AG08396 (cell line): Measurements from ENCODE around the gene LDB1.

Source experiments
- DNase-seq: peaks from one replicate; pipeline ENCODE4 v3.0.0; 2012; ENCODE audit warnings: low spot score, mixed read lengths

LDB1 gene

GRCh38 chr10:102120142-102120990, at the start of gene LDB1:
Gene LDB1, minus strand, starts transcription at chr10:102120368. Its CDS starts 258 bp downstream, at chr10:102120110.
- DNase-seq: peak; percentile 84

DNA sequence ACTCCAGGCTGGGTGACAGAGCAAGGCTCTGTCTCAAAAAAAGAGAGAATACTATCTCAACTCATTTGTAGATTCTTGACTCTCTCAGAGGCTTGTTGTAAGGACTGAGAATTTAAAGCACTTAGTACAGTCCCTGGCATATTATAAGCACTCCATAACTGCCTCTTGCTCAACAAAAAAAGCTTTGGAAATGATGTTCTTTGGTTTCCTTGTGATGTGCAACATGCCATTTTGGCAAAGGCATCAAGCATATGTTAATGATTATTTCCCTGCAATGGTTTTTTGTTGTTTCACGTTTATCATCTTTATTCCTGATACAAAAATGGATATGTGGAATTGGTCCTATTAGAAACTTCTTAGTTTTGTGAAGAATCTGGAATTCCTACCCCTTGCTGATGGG, 47.7 kb upstream of the LDB1 start:
- DNase-seq: no peak

GRCh38 chr10:102163342-102163989, 43.3 kb upstream of the LDB1 start:
- no peak for DNase-seq

- DNase-seq: no peak
Measured at GRCh38 chr10:102159831-102160230, 39.7 kb upstream of the LDB1 start.

DNA sequence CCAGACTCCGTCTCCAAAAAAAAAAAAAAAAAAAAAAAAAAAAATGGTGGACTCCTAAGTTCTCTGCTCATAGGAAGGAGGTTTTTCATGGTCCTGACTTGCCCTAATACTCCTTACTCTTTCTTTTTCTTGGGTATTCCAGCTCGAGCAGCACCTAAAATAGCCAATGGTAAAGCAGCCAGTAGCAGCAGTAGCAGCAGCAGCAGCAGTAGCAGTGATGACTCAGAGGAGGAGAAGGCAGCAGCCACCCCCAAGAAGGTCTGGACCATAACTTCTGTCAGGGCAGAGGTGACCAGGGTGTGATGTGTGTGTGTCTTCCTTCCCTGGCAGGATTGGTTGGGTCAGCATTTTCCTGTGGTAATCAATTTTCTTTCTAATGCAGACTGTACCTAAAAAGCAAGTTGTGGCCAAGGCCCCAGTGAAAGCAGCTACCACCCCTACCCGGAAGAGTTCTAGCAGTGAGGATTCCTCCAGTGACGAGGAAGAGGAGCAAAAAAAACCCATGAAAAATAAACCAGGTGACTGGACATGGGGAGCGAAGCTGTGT, 39.0 kb upstream of the LDB1 start:
- peak; percentile 22 for DNase-seq

GRCh38 chr10:102157224-102157623, 37.1 kb upstream of the LDB1 start:
- DNase-seq: no peak

- no peak for DNase-seq
Measured at GRCh38 chr10:102154466-102155116, 34.4 kb upstream of the LDB1 start.

DNA sequence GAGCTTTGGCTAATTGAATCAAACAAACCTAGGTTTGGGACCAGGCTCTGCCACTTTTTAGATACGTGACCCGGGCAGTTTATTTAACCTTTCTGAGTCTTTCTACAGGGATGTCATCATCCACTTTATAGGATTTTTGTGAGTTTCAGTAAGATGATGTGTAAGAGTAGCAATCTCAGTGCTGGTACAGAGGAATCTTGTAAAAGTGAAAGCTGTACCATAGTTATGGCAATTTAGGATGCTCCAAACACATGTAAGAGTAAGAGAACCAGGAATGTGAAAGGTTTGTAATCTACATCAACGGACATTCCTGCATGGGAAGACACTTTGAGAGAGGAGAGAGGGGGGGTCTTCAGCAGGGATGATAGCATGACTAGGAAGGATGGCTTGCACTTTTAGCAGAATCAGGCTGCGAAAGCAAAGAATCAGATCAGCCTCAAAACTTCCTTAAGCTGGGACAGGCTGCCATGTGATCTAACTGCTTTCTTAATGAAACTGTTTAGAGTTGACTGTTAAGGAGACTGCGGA, 33.0 kb upstream of the LDB1 start:
- DNase-seq: no peak

- peak; percentile 26 for DNase-seq
Measured at GRCh38 chr10:102152545-102152890, 32.4 kb upstream of the LDB1 start.

DNA sequence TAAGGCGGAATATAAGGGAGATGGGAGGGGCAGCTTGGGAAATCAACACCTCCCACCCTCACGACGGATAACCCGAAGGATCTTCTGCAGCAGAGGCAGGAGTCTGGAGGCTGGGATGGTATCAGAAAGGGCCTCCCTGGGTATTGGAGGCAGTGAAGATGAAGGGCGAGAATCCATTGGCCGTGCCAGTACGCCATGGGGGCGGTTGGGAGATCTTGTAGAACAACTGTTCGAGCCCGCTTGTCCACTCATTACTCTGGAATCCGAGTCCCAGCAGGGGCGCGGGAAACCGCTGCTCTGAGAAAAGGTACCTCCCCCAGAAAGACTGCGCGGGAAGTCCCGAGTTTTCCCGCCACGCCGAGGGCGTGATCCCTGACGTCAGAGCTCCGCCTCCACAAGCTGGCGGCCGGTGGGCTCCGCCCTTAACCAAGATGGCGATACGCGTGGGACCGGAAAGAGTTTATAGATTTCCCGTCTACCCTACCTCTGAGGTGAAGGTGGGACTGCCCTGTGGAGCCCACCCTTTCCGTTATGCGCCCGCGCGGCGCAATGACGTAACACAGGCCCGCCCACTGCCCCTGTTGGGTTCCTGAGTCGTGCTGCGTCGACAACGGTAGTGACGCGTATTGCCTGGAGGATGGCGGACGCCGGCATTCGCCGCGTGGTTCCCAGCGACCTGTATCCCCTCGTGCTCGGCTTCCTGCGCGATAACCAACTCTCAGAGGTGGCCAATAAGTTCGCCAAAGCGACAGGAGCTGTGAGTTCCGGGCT, 31.8 kb upstream of the LDB1 start, which contains the start of gene NOLC1:
NOLC1 (plus strand) TSS at position 616 of the 771 bp plus-strand sequence; CDS start at position 638, 22 bp downstream.
- DNase-seq: peak; percentile 91

GRCh38 chr10:102150970-102151773, 31.0 kb upstream of the LDB1 start:
- peak; percentile 44 for DNase-seq

- no peak for DNase-seq
Measured at GRCh38 chr10:102148275-102148674, 28.1 kb upstream of the LDB1 start.

- DNase-seq: no peak
Measured at GRCh38 chr10:102147561-102147960, 27.4 kb upstream of the LDB1 start.

DNA sequence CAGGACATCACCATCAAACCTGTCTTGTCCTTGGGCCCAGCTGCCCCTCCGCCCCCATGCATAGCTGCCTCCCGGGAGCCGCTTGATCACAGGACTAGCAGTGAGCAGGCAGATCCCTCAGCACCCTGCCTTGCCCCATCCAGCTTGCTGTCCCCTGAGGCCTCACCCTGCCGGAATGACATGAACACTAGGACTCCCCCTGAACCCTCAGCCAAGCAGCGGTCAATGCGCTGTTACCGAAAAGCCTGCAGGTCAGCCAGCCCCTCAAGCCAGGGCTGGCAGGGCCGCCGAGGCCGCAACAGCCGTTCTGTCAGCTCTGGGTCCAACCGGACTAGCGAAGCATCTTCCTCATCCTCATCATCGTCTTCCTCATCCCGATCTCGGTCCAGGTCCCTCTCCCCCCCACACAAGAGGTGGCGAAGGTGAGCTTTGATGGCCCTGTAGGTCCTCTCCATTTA, 26.8 kb upstream of the LDB1 start:
- DNase-seq: no peak

GRCh38 chr10:102141583-102142107, 21.5 kb upstream of the LDB1 start:
- DNase-seq: no peak

DNA sequence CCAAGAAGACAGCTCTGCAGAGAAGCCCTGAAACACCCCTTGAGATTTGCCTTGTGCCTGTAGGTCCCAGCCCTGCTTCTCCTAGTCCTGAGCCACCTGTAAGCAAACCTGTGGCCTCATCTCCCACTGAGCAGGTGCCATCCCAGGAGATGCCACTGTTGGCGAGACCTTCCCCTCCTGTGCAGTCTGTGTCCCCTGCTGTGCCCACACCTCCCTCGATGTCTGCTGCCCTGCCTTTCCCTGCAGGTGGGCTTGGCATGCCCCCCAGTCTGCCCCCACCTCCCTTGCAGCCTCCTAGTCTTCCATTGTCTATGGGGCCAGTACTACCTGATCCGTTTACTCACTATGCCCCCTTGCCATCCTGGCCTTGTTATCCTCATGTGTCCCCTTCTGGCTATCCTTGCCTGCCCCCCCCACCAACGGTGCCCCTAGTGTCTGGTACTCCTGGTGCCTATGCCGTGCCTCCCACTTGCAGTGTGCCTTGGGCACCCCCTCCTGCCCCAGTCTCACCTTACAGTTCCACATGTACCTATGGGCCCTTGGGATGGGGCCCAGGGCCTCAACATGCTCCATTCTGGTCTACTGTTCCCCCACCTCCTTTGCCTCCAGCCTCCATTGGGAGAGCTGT, 20.9 kb upstream of the LDB1 start:
- no peak for DNase-seq

GRCh38 chr10:102140218-102140617, 20.1 kb upstream of the LDB1 start:
- no peak for DNase-seq

GRCh38 chr10:102139281-102140110, 19.3 kb upstream of the LDB1 start:
- DNase-seq: no peak

GRCh38 chr10:102135956-102136526, 15.9 kb upstream of the LDB1 start:
- DNase-seq: no peak
